NCI-H748 treated with DMSO at 0.1 percent for 48 hours (cell line): Measurements from ENCODE around the gene GDAP1L1.

ENCODE experiments used
- DNase-seq: peaks from one replicate; lab custom pipeline; 2025; lab: John Stamatoyannopoulos, UW

The GDAP1L1 gene

DNA sequence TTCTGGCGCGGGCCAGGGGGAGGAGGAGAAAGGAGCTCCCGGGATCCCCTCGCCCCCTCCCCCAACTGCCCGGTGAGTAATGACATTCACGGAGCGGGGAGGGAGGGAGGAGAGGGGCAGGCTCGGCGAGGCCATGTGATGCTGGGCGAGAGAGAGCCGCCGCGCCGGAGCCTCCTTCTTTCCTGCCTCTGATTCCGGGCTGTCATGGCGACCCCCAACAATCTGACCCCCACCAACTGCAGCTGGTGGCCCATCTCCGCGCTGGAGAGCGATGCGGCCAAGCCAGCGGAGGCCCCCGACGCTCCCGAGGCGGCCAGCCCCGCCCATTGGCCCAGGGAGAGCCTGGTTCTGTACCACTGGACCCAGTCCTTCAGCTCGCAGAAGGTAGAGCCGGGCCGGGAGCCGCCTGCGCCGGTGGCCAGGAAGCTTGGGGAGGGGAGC lies at the start of gene GDAP1L1:
Gene GDAP1L1, plus strand, starts transcription at position 178 of the 441 bp plus-strand sequence. Its CDS starts 27 bp downstream, at position 205.
- no peak for DNase-seq

GRCh38 chr20:44198872-44199271 lies 48.2 kb upstream of the GDAP1L1 start:
- no peak for DNase-seq

- no peak for DNase-seq
These were observed 47.2 kb upstream of the GDAP1L1 start for GRCh38 chr20:44199877-44200276.

GRCh38 chr20:44200371-44200770 lies 46.7 kb upstream of the GDAP1L1 start:
- DNase-seq: no peak

GRCh38 chr20:44200983-44201382 lies 46.1 kb upstream of the GDAP1L1 start:
- DNase-seq: no peak

- DNase-seq: no peak
These were observed 43.9 kb upstream of the GDAP1L1 start for GRCh38 chr20:44203161-44203560.

GRCh38 chr20:44204156-44204831 lies 42.8 kb upstream of the GDAP1L1 start:
- DNase-seq: no peak

- no peak for DNase-seq
These were observed 42.3 kb upstream of the GDAP1L1 start for GRCh38 chr20:44204832-44205215.

DNA sequence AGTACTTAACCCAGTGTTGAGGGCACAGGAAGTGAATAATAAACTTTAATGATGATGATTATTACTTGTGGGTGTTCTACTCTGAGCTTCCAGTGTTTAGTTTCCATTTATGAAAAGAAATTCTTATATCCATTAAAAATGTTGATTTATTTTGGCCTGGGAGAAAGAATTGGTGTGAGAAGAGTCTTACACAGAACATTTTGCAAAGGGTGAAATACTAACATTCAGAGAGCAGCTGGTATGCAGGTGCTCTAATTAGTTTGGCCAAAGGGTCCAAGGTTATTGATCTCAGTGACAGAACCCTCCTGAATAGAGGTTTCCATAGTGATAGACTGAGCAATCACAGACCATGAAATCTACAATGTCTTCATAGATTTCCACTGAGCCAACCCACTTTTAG lies 41.0 kb upstream of the GDAP1L1 start:
- no peak for DNase-seq

DNA sequence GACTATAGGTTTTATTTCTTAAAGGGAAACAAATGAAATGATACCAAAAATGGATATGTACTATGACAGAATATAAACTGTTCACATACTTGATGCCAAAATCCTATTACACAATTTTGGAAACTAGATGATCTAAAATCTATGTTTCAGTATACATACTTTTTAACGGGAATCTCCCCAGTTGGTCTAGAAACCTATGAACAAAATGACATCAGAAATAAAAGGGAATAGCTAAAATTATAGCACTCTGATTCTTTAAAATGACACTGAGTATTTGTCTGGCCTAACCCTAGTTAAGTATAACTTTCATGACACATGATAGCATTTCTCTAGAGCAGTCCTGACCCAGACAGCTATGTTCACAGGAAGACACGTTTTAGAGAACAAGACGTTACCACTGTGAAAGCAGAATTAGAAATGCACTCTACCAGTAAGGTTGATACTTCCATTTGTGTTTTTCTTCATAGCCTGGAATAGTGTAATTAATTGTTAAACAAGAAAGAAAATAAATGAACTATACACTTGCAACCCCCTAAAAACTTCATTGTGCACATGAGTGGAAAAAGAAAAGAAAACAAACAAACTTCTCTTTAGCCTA lies 39.9 kb upstream of the GDAP1L1 start:
- no peak for DNase-seq

- no peak for DNase-seq
These were observed 38.9 kb upstream of the GDAP1L1 start for GRCh38 chr20:44208165-44208564.

GRCh38 chr20:44208770-44209169 lies 38.3 kb upstream of the GDAP1L1 start:
- no peak for DNase-seq

DNA sequence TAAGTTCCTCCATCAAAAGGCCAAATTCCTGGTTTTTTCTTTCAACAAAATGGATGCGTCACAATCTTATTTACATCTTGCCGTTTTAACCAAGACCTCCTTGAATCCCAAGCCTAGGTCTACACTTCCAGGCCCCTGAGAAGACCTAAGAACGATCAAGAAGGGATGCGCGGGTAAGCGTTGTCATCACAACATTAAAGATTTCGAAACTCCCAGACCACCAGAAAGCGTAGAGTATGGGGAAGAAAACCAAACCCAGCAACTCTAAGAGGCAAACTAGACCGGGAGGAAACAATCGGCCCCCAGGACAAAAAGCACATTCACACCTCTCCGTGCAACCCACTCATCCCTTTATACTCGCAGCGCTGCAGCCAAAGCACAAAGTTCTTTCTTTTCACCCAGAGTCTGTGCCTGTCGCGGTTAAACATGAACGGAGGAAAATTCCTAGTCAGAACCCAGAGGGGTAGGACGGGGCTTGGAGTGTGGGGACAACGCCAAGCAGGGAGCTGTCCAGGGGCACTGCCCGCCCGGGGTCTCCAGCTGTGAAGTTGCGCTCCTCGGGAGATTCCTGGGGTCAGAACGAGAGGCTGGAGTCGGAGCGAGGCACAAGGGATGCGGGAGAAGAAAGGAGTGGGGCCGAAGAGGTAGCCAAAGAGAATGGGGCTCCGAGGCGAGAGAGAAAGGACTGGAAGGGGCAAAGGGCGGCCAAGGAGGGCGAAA lies 37.3 kb upstream of the GDAP1L1 start:
- DNase-seq: no peak

DNA sequence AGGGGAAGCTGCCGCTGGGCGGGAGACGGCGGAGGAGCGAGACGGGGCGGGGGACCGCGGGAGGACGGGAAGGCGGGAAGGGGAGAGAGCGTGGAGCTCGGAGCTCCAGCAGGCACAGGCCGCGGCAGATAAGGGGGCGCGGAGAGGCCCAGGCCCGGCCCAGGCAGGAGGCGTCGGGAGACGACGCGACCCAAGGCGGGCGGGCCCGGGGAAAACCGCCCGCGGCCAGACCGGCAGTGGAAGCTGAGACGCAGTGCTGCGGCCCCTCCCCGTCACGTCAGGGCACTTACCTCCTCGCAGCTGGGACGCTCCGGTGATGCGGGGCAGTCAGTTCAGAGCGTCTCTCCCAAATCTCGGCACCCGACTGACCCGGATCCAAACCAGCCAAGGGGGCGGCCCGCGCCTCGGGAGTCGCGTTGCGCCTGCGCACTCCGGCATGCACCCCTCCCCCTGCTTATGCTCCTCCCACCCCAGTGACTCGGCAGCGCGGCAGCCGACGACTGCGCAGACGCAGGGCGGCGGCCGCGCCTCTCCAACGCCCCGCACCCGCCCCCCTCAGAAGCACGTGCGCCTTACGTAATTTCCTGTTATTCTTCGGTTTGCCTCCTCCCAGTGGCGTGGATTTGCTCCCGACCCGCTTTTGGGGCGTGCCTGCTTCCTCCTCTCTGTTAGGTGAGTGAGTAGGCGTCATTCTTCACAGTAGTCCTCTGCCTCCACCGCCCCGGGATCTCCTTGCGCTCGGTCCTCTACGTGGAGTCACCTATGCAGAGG lies 36.5 kb upstream of the GDAP1L1 start, which contains the start of gene OSER1:
Gene OSER1, minus strand, starts transcription at position 366 of the 771 bp plus-strand sequence. CDS start 3,814 bp downstream, outside the sequence.
- peak; percentile 94 for DNase-seq

DNA sequence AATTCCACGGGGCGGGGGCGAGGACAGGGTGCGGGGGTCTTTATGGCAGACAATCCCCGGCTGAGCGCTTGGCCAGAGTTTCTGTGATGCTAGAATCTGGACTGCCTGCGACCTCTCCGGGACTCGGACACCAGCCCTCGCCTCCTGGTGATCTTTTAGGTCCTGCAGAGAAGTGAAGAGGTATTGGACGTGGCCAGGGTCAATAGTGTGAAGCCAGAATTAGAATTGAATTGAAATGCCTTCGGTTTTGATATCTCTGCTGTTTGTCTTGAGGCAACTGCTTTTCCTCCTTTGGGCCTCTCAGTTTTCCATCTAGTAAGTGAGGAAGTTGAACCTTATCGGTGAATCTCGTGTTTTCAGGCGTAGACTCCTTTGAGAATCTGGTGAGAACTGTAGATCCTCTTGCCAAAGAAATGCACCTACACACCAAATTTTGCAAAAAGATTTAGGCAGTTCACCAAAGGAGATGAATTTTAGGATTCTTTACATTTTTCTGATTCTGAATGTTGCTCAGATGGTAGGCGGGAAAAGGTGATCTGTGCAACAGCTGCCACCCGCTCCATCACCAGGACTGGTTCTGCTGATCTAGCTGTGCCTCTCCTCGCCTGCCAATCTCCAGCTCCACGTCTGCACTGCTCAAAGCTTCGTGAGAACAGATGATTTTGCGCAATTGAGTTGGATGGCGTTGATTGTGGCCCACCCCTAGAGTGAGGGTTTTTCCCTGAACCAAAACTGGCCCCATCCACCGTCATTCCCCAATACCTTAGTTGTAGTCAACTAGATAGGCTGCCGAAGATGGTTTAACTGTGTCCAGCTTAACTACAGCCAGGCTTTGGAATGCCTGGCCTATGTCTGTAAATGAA lies 35.7 kb upstream of the GDAP1L1 start:
- no peak for DNase-seq

DNA sequence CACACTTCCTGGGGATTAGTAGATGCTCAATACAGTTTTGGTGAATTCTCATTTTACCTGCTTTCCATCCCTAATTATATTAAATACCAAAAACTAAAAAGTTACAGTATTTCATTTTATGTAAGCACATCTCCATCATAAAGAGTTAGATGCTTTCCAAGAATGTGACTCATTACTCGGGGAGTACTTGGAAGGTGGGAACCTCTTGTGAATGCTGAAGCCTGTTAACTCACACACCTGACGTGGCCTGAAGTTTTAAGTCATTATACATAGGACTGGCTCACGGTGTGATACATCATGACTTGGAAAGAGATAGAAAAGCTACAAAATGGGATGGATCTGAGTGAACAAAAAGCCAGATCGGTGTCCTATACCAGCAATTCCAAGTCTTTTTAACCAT lies 34.3 kb upstream of the GDAP1L1 start:
- DNase-seq: no peak

- no peak for DNase-seq
These were observed 32.0 kb upstream of the GDAP1L1 start for GRCh38 chr20:44215125-44215524.

DNA sequence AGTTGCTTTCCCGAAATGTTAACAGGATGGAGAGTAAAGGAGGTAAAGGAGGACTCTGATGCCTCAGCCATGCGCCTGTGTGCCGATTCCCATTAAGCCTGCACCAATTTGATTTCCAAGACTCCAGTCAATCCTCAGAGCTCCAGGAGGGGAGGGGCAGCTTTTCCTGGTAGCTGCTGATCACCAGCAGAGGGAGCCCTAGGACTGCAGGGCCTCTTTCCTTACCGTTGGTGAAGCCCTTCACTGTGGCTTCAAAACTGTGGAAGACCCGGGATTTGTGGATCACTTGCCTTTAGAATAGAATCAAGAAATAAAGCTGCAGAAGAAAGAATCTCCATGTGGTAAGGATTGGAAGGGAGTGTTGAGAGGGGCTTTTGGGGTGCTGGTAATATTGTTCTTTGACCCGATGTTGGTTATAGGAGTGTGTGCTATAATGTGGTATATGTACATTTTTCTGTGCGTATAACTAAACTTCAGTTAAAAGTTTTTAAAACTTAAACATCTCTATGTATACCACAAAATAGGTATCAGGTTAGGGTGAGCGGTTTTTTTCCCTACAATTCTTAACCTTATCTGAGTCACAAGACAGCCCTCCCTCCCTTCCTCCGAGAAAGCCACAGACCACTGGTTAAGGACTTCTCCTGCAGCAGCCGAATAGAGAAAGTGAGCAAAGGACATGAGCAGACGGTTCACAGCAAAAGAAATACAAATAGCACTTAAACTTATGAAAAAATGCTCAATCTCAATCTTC lies 29.6 kb upstream of the GDAP1L1 start:
- peak; percentile 54 for DNase-seq

DNA sequence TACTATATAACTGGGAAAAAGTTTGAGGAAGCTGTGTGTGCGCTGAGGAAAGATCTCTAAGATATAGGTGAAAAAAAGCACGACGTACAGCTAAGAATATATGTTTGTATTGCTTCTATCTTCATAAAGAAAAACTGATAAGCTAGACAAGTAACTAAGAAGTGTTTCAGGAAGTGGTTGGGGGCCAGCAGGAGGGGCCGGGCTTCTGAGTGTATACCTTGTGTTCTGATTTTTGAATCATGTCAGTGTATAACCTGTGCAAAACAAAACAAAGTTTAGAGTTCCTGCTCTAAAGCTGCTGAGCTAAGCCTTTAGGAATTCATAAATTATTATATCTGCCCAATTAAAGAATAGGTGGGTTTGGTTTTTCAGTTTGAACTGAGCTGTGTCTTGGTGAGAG lies 28.7 kb upstream of the GDAP1L1 start:
- no peak for DNase-seq

GRCh38 chr20:44219170-44219730 lies 27.9 kb upstream of the GDAP1L1 start:
- no peak for DNase-seq
